ENCODE measurements around the gene LAMA3.

LAMA3 gene

GRCh38 chr18:23981369-23981980, 292.2 kb downstream of the LAMA3 start:
- DNase-seq, result no peak

- peak; percentile 10 for DNase-seq
These were observed 293.2 kb downstream of the LAMA3 start for GRCh38 chr18:23982155-23983079.

- DNase-seq, result no peak
These were observed 293.9 kb downstream of the LAMA3 start for GRCh38 chr18:23983112-23983511.

GRCh38 chr18:23986600-23987359, 297.5 kb downstream of the LAMA3 start:
- DNase-seq, result no peak

GRCh38 chr18:23990474-23991410, 301.5 kb downstream of the LAMA3 start:
- DNase-seq, result no peak

- DNase-seq, result no peak
These were observed 303.1 kb downstream of the LAMA3 start for GRCh38 chr18:23992089-23992940.

- DNase-seq, result no peak
These were observed 303.7 kb downstream of the LAMA3 start for GRCh38 chr18:23992941-23993280.

- DNase-seq, result peak; percentile 86
These were observed 305.2 kb downstream of the LAMA3 start for GRCh38 chr18:23994361-23994902.

GRCh38 chr18:23995180-23995579, 305.9 kb downstream of the LAMA3 start:
- no peak for DNase-seq

GRCh38 chr18:23998018-23998417, 308.8 kb downstream of the LAMA3 start:
- DNase-seq, result no peak

GRCh38 chr18:23998820-23999219, 309.6 kb downstream of the LAMA3 start:
- no peak for DNase-seq

GRCh38 chr18:24000613-24001490, 311.6 kb downstream of the LAMA3 start:
- DNase-seq, result no peak

- DNase-seq, result no peak
These were observed 313.2 kb downstream of the LAMA3 start for GRCh38 chr18:24002479-24002878.

- DNase-seq, result no peak
These were observed 314.0 kb downstream of the LAMA3 start for GRCh38 chr18:24003288-24003687.

- no peak for DNase-seq
These were observed 314.8 kb downstream of the LAMA3 start for GRCh38 chr18:24003903-24004640.

Data from amniotic stem cell (primary cell).